Tibial nerve (tissue), 3 donors: ENCODE measurements around the gene SKA1.

Source experiments
- CTCF ChIP-seq, 5 experiments: fragments of 200-600 bp in 3 of 5; fragments of 450-650 bp in 2 of 5; sonication (generic) in 3 of 5; IDR thresholded peaks; one replicate each; pipeline ENCODE4 v1.5.1; 2016 to 2019; ENCODE audit warnings: antibody characterized with exemption in 5 of 5, mild to moderate bottlenecking in 3 of 5, moderate library complexity in 2 of 5
- POLR2A ChIP-seq, 2 donors: fragments of 450-650 bp; IDR thresholded peaks; one replicate each; pipeline ENCODE4 v1.6.1; 2017; ENCODE audit warnings: antibody characterized with exemption in 2 of 2, mild to moderate bottlenecking in 2 of 2, moderate library complexity in 2 of 2

GRCh38 chr18:50405582-50406271 is 30.9 kb downstream of the SKA1 start:
- no peak for TF ChIP-seq POLR2A (IDR thresholded peaks at IDR 0.05)
- TF ChIP-seq CTCF (IDR thresholded peaks at IDR 0.05) = no peak
